SJSA1 (cell line): Measurements from ENCODE around the gene GRK3. TPM values are rescaled to one million over a fixed set of nuclear protein-coding genes. Genes with fewer than 3 reads are reported as not detected.
"Not testable (repeated sequence)": the region's sequence is repeated elsewhere in the genome, so short reads cannot be mapped to it uniquely, and the experiment has no call there.

ENCODE experiments used
- DNase-seq, 2 experiments: peaks; one replicate each; pipeline ENCODE4 v3.0.0-alpha.2; 2015 to 2020; ENCODE audit warnings: low spot score in 2 of 2, low read depth in 1 of 2
- H3K27ac ChIP-seq: fragments of 250-450 bp; sonication (Bioruptor Pico); 2 replicates; pipeline ENCODE4 v1.5.1; 2020; ENCODE audit warnings: mild to moderate bottlenecking, moderate library complexity
- H3K27me3 ChIP-seq: fragments of 250-450 bp; sonication (Bioruptor Pico); replicated peaks from 2 replicates; pipeline ENCODE4 v1.5.1; 2020; ENCODE audit warnings: mild to moderate bottlenecking, moderate library complexity
- H3K36me3 ChIP-seq: fragments of 250-450 bp; sonication (Bioruptor Pico); 2 replicates; pipeline ENCODE4 v1.5.1; 2020; ENCODE audit warnings: mild to moderate bottlenecking
- H3K4me1 ChIP-seq: fragments of 250-450 bp; sonication (Bioruptor Pico); replicated peaks from 2 replicates; pipeline ENCODE4 v1.6.1; 2021; ENCODE audit warnings: mild to moderate bottlenecking
- H3K4me3 ChIP-seq: fragments of 250-450 bp; sonication (Bioruptor Pico); 2 replicates; pipeline ENCODE4 v1.5.1; 2020; ENCODE audit warnings: mild to moderate bottlenecking
- H3K9me3 ChIP-seq: fragments of 250-450 bp; sonication (Bioruptor Pico); replicated peaks from 2 replicates; pipeline ENCODE4 v1.5.1; 2020; ENCODE audit warnings: mild to moderate bottlenecking
- total RNA-seq: library from RNA; depleted of rRNA; stranded (reverse); fragments of >200 nt; shearing (Covaris generic); gene quantifications from 2 replicates; pipeline ENCODE4 v1.2.3, GENCODE V29; 2014

GRK3 gene
- total RNA-seq, 1 experiment from 2014 or later = 6.3 TPM

GRCh38 chr22:25602916-25603315, 38.4 kb downstream of the GRK3 start:
- H3K4me3 ChIP-seq = no peak overlapping the region
- peak in 1 of 2 experiments; percentile 25 for DNase-seq
- peaks cover 11% of the 10 kb centered on the region for H3K4me1 ChIP-seq
- no peaks in the 10 kb centered on the region for H3K9me3 ChIP-seq
- H3K27ac ChIP-seq = no peak overlapping the region
- no peaks in the 10 kb centered on the region for H3K36me3 ChIP-seq
- no peaks in the 10 kb centered on the region for H3K27me3 ChIP-seq

- not testable (repeated sequence) for H3K4me3 ChIP-seq, H3K9me3 ChIP-seq, H3K27ac ChIP-seq, H3K27me3 ChIP-seq, H3K36me3 ChIP-seq, DNase-seq
- peaks cover 11% of the 10 kb centered on the region for H3K4me1 ChIP-seq
These were observed 40.7 kb downstream of the GRK3 start for GRCh38 chr22:25605146-25605545.

GRCh38 chr22:25605565-25605964, 41.1 kb downstream of the GRK3 start:
- not testable (repeated sequence) for H3K36me3 ChIP-seq, H3K27ac ChIP-seq, H3K9me3 ChIP-seq, DNase-seq, H3K27me3 ChIP-seq, H3K4me3 ChIP-seq
- peaks cover 11% of the 10 kb centered on the region for H3K4me1 ChIP-seq

- not testable (repeated sequence) for H3K4me3 ChIP-seq, H3K9me3 ChIP-seq, H3K4me1 ChIP-seq, H3K27ac ChIP-seq, H3K27me3 ChIP-seq, H3K36me3 ChIP-seq, DNase-seq
These were observed 46.8 kb downstream of the GRK3 start for GRCh38 chr22:25611284-25611683.

- not testable (repeated sequence) for H3K36me3 ChIP-seq, H3K4me1 ChIP-seq, H3K27me3 ChIP-seq, H3K9me3 ChIP-seq, DNase-seq, H3K4me3 ChIP-seq, H3K27ac ChIP-seq
These were observed 48.7 kb downstream of the GRK3 start for GRCh38 chr22:25613131-25613530.

- not testable (repeated sequence) for H3K9me3 ChIP-seq, H3K27me3 ChIP-seq, H3K27ac ChIP-seq, DNase-seq, H3K4me3 ChIP-seq, H3K4me1 ChIP-seq, H3K36me3 ChIP-seq
These were observed 49.1 kb downstream of the GRK3 start for GRCh38 chr22:25613558-25613957.

GRCh38 chr22:25614791-25615190, 50.3 kb downstream of the GRK3 start:
- not testable (repeated sequence) for H3K4me1 ChIP-seq, DNase-seq, H3K36me3 ChIP-seq, H3K4me3 ChIP-seq, H3K27ac ChIP-seq, H3K9me3 ChIP-seq, H3K27me3 ChIP-seq

- no peak for DNase-seq
- no peaks in the 10 kb centered on the region for H3K4me1 ChIP-seq
These were observed 57.5 kb downstream of the GRK3 start for GRCh38 chr22:25621986-25622385.

GRCh38 chr22:25623310-25623734, 58.8 kb downstream of the GRK3 start:
- no peak overlapping the region for H3K27ac ChIP-seq

More at GRCh38 chr22:25621986-25622385, 57.5 kb downstream of the GRK3 start:
- no peaks in the 10 kb centered on the region for H3K9me3 ChIP-seq
- H3K36me3 ChIP-seq = no peaks in the 10 kb centered on the region
- no peak overlapping the region for H3K27ac ChIP-seq
- no peaks in the 10 kb centered on the region for H3K27me3 ChIP-seq
- H3K4me3 ChIP-seq = no peak overlapping the region

GRCh38 chr22:25623851-25624250, 59.4 kb downstream of the GRK3 start:
- no peaks in the 10 kb centered on the region for H3K27me3 ChIP-seq
- peaks cover 7% of the 10 kb centered on the region for H3K4me1 ChIP-seq
- DNase-seq = no peak
- H3K36me3 ChIP-seq = no peaks in the 10 kb centered on the region
- H3K4me3 ChIP-seq = no peak overlapping the region
- no peak overlapping the region for H3K27ac ChIP-seq
- H3K9me3 ChIP-seq = no peaks in the 10 kb centered on the region

More at GRCh38 chr22:25623310-25623734, 58.8 kb downstream of the GRK3 start:
- no peaks in the 10 kb centered on the region for H3K36me3 ChIP-seq
- no peak overlapping the region for H3K4me3 ChIP-seq
- no peak for DNase-seq
- H3K9me3 ChIP-seq = no peaks in the 10 kb centered on the region
- peaks cover 7% of the 10 kb centered on the region for H3K4me1 ChIP-seq
- no peaks in the 10 kb centered on the region for H3K27me3 ChIP-seq

GRCh38 chr22:25624476-25624875, 60.0 kb downstream of the GRK3 start:
- H3K4me3 ChIP-seq = no peak overlapping the region
- no peaks in the 10 kb centered on the region for H3K9me3 ChIP-seq
- no peaks in the 10 kb centered on the region for H3K36me3 ChIP-seq
- no peak for DNase-seq
- H3K27ac ChIP-seq = no peak overlapping the region
- H3K27me3 ChIP-seq = no peaks in the 10 kb centered on the region
- H3K4me1 ChIP-seq = peaks cover 7% of the 10 kb centered on the region

GRCh38 chr22:25625747-25626623, 61.5 kb downstream of the GRK3 start:
- not testable (repeated sequence) for H3K4me1 ChIP-seq, H3K27me3 ChIP-seq, H3K4me3 ChIP-seq, H3K36me3 ChIP-seq, H3K9me3 ChIP-seq, H3K27ac ChIP-seq, DNase-seq

- no peaks in the 10 kb centered on the region for H3K36me3 ChIP-seq
- peaks cover 7% of the 10 kb centered on the region for H3K4me1 ChIP-seq
- H3K27ac ChIP-seq = no peak overlapping the region
- H3K27me3 ChIP-seq = no peaks in the 10 kb centered on the region
- no peak for DNase-seq
- no peaks in the 10 kb centered on the region for H3K9me3 ChIP-seq
- no peak overlapping the region for H3K4me3 ChIP-seq
These were observed 62.1 kb downstream of the GRK3 start for GRCh38 chr22:25626624-25626990.

GRCh38 chr22:25627271-25627852, 62.9 kb downstream of the GRK3 start:
- Histone ChIP-seq H3K36me3 (no peaks in the 10 kb centered on the region), H3K9me3 (no peaks in the 10 kb centered on the region), H3K27me3 (no peaks in the 10 kb centered on the region), H3K4me1 (peaks cover 7% of the 10 kb centered on the region), H3K4me3 (no peak overlapping the region), H3K27ac (no peak overlapping the region)
- peak in 1 of 2 experiments; percentile 39 for DNase-seq
